HG03439 (cell line): ENCODE measurements around the gene TET3.
A peak's percentile ranks its signal among the peaks of the same experiment; 100 is the strongest.

Source experiments
- ATAC-seq: cut with Tn5 transposase; IDR thresholded peaks from one replicate; pipeline ENCODE4 v1.9.1; 2021; ENCODE audit warnings: mild to moderate bottlenecking, moderate library complexity; ENCODE audit not compliant: unreplicated experiment

The TET3 gene

DNA sequence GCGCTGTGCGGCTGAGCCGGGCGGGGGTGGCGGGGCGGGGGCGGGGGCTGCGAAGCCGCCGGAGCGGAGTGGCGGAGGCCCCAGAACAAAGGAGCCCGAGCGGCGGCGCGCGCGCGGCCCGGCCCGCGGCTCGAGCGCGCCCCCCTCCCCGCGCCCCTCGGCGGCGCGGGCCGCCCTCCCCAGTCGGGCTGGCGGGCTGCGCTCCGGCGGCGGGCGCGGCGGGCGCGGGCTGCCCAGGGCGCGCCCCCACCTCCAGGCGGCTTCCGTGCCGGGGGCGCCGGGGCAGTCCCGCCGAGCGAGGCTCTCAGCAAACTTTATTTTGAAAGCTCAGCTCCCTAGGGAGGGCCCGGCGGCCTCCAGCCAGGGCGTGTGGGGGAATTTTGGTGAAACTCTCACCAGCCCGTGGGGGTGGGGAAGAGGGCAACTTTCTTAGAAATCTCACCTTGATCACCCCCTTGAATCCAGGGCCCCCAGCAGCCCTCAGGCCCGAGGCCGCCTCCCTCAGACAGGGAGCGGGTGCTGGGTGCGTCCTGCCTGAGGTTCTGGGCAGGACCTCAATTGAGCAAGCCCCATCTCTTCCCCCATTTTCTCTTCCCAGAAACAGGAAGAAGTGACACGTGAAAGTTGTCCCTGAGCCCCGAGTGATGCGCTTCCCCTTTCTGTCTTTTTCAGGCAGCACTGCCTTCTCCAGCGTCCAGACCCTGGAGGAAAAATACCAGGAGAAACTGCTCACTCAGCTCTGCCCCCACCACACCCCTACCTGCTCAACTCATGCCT, 786 bp downstream of the TET3 start:
- ATAC-seq: peak; percentile 38

DNA sequence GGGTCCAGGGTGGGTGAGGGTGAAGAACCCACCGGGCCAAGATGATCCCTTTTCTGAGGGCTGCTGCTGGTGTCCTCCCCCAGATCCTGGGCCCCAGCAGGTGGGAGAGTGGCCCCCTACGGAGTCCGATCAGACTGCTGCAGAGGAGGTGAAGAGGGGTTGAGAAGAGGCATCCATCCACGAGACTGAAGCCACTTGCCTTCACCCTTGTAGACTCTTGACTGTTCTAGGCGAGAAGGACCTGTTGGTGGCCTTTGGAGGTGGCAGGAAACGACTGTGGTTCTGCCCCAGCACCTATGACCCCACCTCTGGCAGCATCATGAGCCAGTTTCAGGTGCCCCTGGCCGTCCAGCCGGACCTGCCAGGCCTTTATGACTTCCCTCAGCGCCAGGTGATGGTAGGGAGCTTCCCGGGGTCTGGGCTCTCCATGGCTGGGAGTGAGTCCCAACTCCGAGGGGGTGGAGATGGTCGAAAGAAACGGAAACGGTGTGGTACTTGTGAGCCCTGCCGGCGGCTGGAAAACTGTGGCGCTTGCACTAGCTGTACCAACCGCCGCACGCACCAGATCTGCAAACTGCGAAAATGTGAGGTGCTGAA, 1.5 kb downstream of the TET3 start:
- no peak for ATAC-seq

DNA sequence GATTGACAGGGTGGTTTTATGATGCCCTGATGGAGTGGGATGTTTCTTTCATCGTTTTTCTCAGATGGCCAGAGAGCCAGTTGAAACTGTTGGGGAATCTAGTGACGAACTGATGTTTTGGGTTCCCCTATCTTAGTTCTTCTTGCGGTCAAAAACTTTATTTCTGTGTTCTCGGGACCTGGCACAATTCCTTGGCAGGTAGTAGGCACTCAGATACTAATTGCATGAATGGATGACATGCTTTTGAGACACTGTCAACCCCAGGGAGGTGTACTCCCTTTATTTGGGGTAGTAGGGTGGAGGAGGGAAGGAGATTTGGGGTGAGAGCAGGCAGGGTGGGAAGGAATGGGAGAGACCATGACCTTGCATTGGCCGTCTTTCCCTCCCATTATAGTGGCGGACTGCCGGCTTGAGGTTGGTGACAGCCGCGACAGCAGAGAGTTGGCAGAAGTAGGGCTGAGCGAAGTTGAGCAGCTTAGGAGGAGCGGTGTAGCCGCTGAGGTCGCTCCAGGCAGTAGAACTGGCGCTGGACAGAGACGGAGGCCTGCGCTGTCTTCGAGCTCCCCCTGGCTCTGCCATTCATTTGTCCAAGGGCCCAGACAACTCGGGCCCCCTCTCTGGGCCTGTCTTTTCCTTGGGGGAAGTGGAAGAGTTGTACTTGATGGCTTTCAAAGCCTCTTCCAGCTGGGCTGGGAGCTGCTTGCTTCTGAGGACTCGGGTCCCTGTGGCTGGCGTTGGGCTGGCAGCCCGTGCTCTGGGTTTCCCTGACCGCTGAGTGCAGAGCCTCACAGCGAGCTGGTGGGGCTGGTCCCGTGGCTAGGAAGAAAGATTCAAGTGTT, 2.6 kb downstream of the TET3 start:
- ATAC-seq: no peak

GRCh38 chr2:73987948-73988700, 3.4 kb downstream of the TET3 start:
- no peak for ATAC-seq

DNA sequence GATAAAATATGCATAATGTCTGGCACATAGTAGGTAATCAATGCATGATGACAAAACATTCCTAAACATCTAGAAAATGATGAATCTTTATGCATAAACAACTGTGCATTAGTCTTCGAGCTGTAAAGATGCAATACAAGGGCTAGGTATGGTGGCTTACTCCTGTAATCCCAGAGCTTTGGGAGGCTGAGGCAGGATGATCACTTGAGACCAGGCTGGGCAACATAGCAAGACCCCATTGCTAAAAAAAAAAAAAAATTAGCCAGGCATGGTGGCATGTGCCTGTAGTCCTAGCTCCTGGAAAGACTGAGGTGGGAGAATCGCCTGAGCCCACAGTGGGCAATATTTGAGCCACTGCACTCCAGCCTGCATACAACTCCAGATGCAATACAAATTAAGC, 5.3 kb downstream of the TET3 start:
- no peak for ATAC-seq

- ATAC-seq: no peak
These were observed 5.8 kb downstream of the TET3 start for GRCh38 chr2:73990531-73990930.

DNA sequence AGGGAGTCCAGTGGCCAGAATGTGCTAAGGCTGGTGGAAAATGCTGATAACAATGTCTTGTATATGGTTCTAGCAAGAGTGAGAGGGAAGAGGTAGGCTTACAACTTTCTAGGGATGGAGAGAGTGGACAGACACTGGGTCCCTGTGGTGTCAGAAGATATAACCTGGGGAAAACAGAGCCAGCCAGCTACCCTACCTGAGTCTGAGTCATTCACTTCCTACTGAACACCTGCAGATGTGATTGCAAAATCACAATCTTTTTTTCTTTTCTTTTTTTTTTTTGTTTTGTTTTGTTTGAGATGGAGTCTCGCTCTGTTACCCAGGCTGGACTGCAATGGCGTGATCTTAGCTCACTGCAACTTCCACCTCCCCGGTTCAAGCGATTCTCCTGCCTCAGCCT, 7.3 kb downstream of the TET3 start:
- no peak for ATAC-seq

GRCh38 chr2:73993376-73993775, 8.7 kb downstream of the TET3 start:
- ATAC-seq: no peak

DNA sequence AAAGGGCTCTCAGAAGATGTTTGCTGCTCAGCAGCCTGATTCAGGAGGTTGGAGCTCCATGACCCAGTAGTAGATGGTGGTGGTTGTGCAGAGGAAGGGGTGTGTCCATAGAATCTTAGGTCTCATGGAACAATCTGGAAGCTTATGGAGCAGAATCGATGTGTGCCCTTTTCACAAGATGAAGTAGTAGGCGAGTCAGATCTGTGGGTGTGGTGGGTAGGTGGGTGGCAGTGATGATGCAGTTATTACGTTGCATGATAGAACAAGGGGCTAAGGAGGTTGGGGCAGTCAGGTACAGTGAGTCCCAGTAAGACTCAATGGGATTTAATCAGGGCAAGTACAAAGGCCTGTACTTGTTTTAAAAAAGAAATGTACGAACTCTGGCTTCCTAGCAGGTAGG, 9.1 kb downstream of the TET3 start:
- ATAC-seq: no peak

DNA sequence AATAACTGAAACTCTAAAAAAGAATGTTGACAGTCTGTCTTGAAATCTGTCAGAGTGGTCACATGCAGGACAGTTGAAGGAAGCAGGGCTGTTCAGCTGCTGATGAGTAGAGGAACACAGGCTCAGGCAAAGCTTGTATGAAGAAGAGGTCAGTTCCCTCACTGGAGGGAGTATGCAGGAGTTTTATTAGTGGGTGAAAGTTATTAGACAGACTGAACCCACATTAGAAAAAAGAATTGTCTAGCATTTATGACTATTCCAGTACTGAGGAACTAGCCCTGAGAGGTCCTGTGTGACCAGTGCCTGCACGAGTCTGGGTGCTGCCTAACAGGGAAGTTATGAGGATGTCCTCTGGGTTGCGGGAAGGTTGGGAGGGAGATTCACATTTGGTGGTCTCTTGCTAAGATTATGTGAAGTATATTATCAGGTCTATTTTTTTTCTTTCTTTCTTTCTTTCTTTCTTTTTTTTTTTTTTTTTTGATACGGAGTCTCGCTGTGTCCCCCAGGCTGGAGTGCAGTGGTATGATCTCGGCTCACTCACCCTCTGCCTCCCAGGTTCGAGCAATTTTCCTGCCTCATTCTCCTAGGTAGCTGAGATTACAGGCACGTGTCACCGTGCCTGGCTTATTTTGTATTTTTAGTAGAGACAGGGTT, 9.6 kb downstream of the TET3 start:
- no peak for ATAC-seq

DNA sequence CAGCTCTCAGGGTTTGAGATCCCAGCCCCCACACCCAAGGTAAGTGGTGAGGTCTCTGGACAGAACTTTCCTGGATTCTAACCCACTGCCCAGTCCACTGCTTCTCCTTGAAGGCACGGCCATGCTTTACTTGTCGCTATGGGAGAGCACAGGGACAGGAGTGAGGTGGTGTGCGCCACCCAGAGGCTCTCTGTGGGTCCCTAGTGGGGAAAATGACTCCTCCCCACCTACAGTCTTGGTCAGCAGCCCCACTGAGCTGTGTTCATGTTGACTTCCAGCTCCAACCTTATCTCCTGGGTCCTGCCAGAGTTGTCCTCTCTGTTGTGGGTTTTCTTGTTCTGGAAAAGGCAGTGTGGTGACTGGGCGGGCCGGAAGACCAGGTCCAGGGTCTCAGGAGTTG, 11.1 kb downstream of the TET3 start:
- no peak for ATAC-seq

DNA sequence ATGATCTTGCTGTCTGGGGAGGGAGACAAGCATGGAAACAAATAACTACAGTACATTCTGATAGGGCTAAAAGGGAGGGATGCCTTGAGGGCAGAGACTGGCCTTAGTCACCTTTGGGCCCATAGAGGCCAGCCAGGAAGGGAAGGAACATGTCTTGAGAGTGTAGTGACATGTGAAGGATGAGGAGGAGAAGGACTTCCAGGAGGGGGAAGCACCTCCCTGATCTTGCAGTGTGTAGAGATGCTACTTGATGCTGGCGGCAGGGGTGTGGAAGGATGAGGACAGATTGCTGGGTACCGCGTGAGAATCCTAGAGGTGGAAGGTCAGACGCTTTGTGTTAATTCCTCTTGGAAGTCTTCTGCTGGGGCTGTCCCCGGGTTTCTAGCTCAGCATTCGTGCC, 13.1 kb downstream of the TET3 start:
- ATAC-seq: no peak

GRCh38 chr2:73998451-73998850, 13.7 kb downstream of the TET3 start:
- no peak for ATAC-seq

DNA sequence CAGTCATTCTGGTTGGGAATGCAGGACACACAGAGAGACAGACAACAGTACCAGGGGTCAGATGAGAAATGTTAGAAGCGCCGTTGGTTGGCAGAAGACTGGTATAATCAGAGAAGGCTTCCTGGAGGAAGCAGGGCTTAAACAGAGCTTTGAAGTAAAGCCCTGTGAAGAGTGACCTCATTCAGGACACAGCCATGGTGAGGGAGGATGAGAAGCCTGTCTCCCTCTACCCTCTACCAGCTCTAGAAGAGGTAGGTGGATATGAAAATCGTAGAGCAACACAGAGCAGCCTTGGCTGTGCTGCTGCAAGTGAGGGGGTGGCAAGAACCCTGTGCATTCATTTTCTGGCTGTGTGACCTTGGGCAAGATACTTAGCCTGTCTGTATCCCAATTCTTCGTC, 14.2 kb downstream of the TET3 start:
- ATAC-seq: no peak

DNA sequence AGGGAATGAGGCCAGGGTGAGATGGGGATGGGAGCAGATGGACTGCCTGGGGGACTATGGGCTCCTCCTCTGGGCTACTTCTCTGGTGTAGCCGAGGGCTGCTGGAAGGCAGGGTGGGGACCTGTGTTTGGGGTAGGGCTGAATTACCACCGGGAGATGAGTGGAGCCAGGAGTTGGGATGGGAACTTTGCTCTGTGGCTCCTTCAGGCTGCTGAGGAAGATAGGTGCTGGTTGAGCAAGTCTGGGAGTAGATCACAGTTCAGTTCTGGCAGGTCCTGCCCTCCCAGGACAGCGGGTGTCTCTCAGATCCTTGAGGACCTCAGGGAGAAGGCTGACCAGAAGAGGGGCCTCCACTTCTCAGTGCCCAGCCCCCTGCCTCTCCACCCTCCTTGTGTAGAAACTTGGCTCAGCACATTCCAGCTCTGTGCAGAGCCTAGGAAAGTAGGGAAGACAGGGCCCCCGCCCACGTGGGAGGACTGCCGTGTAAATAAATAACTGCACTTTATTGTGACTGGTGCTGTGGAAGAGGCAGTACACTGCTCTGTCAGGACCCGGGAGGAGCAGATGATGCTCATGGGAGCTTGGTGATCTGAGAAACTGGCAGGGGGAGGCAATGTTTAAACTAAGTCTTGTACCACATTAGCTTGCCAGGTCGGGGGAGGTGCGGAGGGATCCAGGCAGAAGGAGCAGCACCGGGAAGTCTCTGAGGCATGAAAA, 15.3 kb downstream of the TET3 start:
- ATAC-seq: no peak

- ATAC-seq: no peak
These were observed 16.0 kb downstream of the TET3 start for GRCh38 chr2:74000666-74001065.

- ATAC-seq: no peak
These were observed 16.4 kb downstream of the TET3 start for GRCh38 chr2:74001121-74001520.

GRCh38 chr2:74001781-74002504, 17.2 kb downstream of the TET3 start:
- ATAC-seq: peak; percentile 23
